Cardiac fibroblast (primary cell): ENCODE data around the gene CRYBG1.

ENCODE experiments used
- DNase-seq, 2 donors: peaks; one replicate each; pipeline versions ENCODE4 v3.0.0 to v3.0.0-alpha.2; 2010; ENCODE audit warnings: low read depth in 2 of 2
- H3K4me3 ChIP-seq, 2 donors: replicated peaks in 1 of 2; 1 replicate in 1 of 2; 2 replicates in 1 of 2; pipeline ENCODE4 v1.5.1; 2011; ENCODE audit warnings: low read depth in 2 of 2, low read length in 2 of 2, mild to moderate bottlenecking in 2 of 2, moderate library complexity in 1 of 2
- CTCF ChIP-seq: IDR thresholded peaks from one replicate; pipeline ENCODE4 v1.5.1; 2011; ENCODE audit warnings: low read depth, mild to moderate bottlenecking, low read length, inconsistent platforms

Gene CRYBG1

GRCh38 chr6:106560996-106561685, 200.6 kb downstream of the CRYBG1 start:
- H3K4me3 ChIP-seq: no peak overlapping the region
- peak; percentile 64 to 77 for DNase-seq
- TF ChIP-seq CTCF: no peak

GRCh38 chr6:106561686-106562405, 201.3 kb downstream of the CRYBG1 start:
- peak; percentile 8 to 36 for DNase-seq
- no peak overlapping the region for H3K4me3 ChIP-seq
- TF ChIP-seq CTCF: no peak

- peak in 1 of 2 donors; percentile 63 for DNase-seq
- no peak for TF ChIP-seq CTCF
- no peak overlapping the region for H3K4me3 ChIP-seq
Observed at GRCh38 chr6:106563614-106564013, 203.1 kb downstream of the CRYBG1 start.

- no peak overlapping the region for H3K4me3 ChIP-seq
- no peak for TF ChIP-seq CTCF
- DNase-seq: no peak
Observed at GRCh38 chr6:106564476-106564875, 204.0 kb downstream of the CRYBG1 start.

GRCh38 chr6:106568530-106568929, 208.0 kb downstream of the CRYBG1 start:
- DNase-seq: peak in 1 of 2 donors; percentile 47
- no peak overlapping the region for H3K4me3 ChIP-seq
- TF ChIP-seq CTCF: no peak

GRCh38 chr6:106569428-106569827, 208.9 kb downstream of the CRYBG1 start:
- no peak overlapping the region for H3K4me3 ChIP-seq
- TF ChIP-seq CTCF: no peak
- peak in 1 of 2 donors; percentile 48 for DNase-seq
